Astrocyte of the hippocampus (primary cell): ENCODE results near the gene GDAP2.
"Not testable (repeated sequence)": the region's sequence is repeated elsewhere in the genome, so short reads cannot be mapped to it uniquely, and the experiment has no call there.

Experiments
- DNase-seq: peaks from one replicate; pipeline ENCODE4 v3.0.0; 2011; ENCODE audit warnings: low read depth, low spot score

Gene GDAP2

DNA sequence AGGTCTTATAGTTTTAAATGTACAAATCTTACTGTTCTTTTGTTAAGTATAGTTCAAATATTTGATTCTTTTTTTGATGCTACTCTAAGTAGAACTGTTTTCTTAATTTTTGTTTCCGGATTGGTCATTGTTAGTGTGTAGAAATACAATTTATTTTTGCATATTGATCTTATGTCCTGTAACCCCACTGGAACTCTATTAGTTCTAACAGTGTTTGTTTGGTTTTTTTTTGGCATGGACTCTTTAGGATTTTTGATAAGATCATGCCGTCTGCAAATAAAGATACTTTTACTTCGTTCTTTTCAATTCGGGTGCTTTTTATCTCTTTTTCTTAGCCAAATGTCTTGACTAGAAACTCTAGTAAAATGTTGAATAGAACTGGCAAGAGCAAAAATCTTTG is 26.5 kb downstream of the GDAP2 start:
- DNase-seq, result no peak

GRCh38 chr1:117899801-117900200 is 29.6 kb downstream of the GDAP2 start:
- no peak for DNase-seq

- DNase-seq, result peak; percentile 63
Observed at GRCh38 chr1:117897551-117897950, 31.9 kb downstream of the GDAP2 start.

DNA sequence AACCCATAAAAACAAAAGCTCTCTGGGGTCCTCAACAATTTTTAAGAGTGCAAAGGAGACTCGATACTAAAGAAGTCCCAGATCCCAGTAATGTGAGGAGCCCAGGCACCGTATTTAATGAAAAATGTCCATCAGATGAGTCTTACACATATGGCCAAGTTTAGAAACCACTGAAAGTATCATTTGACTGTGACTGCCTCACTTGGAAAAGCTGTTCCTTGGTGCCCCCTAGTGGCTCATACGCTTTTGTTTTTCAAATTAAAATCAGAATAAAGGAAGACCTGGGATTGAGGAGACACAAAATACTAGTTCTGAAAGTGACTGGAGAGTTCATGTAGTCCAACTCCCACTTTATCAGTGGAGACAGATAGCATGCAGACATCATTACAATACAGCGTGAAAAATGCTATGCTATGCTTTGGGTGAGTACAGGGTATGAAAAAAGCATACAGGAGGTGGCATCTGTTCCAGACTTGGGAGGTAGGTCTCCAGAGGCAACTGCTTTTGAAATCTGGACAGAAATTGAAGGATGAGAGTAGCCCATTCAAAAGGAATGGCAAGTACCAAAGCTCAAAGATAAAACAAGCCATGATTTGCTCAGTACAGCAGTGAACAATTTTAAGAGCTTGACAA is 33.8 kb downstream of the GDAP2 start:
- DNase-seq, result peak; percentile 87

DNA sequence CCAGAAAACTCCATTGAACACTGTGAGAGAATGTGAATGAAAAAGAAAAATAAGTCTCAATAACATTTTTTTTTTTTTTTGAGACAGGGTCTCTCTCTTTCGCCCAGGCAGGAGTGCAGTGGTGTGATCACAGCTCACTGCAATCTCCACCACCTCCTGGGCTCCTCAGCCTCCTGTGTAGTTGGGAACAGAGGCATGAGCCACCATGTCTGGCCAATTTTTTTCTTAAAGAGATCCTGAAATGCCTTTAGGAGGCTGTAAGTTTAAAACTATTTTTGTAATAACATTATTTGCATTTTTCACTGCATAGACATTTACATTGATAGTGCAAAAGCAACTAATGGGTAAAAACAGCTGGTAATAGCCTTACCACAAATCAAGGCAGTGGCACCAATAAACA is 35.3 kb downstream of the GDAP2 start:
- DNase-seq, result no peak

GRCh38 chr1:117892512-117892911 is 36.9 kb downstream of the GDAP2 start:
- DNase-seq, result no peak

- no peak for DNase-seq
Observed at GRCh38 chr1:117890452-117890851, 39.0 kb downstream of the GDAP2 start.

DNA sequence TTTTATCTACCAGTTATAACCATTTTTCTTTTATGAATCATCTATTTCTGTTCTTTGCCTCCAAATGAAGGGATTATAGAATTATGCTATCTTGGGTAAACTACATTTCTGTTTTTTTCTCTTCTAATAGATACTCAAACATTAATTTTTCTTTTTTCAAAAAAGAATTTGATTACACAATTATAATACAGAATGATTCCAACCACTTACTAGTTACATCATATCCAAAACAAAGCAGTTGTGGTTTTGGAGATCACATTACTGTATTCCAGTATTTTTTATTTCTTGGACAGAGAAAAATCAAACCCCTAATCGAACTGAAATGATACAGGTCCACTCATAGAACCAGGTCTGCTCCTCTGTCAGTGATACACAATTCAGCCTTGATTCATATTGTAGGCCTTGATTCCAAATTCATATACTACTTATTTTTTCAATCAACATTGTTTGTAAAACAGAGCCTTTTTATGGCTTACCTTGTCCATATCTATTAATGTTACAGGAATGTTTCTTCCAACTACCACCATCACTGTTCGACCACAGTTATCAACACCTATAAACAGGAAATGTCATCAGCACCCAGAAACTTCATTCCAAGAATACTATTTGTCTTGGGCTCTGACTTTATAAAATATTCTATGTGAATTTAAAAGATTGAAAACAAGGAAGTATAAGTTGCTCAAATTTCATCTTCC is 43.2 kb downstream of the GDAP2 start:
- DNase-seq, result peak; percentile 10

DNA sequence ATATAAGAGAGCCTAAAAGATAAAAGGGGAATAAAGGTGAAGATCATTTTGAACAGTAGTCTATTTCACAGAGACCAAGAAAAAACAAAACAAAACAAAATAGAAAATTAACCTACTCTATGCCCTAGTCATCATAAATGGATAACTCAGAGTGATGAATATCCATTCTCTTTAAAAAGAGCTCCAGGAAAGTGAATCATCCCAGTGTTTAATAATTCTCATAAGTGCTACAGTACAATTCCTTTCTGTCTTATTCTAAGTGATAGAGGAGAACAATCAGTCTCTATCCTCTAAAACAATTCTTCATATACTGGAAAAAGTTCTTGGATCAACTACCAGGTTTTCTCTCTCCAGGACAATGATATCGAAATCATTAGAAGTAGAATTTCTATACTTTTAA is 45.8 kb downstream of the GDAP2 start:
- no peak for DNase-seq

GRCh38 chr1:117879284-117879683 is 50.1 kb downstream of the GDAP2 start:
- DNase-seq, result no peak

DNA sequence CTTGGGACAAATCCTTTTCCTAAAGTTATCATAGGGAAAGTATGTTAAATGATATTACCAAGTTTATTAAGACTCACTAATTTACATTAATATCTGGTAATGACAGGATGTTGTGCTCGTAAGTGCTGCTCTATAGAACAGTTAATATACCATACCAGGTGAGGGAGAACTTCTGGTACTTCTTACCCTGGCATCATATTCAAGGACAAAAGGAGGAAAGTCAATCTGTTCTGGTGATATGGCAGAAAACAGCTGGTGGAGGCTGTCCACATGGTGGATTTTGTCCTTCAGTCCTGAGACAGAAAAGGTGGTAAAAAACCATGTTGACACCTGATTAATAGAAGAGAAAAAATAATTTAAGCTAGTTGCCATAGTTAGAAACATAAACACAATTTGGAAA is 51.6 kb downstream of the GDAP2 start:
- no peak for DNase-seq

DNA sequence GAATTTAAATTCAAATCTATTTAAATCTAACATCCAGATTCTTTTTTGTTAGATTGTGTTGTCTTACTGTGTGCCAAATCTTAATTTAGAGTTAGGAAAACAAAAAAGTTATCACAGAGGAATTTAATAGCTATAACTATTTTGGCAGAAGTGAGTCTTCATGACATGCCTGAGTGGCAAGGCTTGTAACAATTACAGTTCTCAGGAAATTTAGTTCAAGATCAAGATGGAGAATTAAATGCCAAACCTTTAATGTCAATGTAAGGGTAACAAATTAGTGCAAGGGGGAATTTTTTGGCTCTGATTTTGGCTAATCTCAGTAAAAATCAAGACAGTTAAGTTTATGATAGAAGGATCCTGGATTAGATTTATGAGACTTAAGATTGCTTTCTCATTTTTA is 58.4 kb downstream of the GDAP2 start:
- DNase-seq, result no peak

- DNase-seq, result no peak
Observed at GRCh38 chr1:117861694-117862093, 67.7 kb downstream of the GDAP2 start.

- no peak for DNase-seq
Observed at GRCh38 chr1:117860896-117861610, 68.4 kb downstream of the GDAP2 start.

DNA sequence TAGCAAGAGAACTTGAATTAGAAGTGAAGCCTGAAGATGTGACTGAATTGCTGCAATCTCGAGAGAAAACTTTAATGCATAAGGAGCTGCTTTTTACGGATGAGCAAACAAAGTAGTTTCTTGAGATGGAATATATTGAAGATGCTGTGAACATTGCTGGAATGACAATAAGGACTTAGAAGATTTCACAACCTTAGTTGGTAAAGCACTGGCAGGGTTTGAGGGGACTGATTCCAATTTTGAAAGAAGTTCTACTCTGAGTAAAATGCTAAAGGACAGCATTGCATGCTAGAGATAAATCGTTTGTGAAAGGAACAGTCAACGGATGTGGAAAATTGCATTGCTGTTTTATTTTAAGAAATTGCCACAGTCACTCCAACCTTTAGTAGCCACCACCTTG is 69.5 kb downstream of the GDAP2 start:
- DNase-seq, result no peak

- DNase-seq, result no peak
Observed at GRCh38 chr1:117857418-117857817, 72.0 kb downstream of the GDAP2 start.

DNA sequence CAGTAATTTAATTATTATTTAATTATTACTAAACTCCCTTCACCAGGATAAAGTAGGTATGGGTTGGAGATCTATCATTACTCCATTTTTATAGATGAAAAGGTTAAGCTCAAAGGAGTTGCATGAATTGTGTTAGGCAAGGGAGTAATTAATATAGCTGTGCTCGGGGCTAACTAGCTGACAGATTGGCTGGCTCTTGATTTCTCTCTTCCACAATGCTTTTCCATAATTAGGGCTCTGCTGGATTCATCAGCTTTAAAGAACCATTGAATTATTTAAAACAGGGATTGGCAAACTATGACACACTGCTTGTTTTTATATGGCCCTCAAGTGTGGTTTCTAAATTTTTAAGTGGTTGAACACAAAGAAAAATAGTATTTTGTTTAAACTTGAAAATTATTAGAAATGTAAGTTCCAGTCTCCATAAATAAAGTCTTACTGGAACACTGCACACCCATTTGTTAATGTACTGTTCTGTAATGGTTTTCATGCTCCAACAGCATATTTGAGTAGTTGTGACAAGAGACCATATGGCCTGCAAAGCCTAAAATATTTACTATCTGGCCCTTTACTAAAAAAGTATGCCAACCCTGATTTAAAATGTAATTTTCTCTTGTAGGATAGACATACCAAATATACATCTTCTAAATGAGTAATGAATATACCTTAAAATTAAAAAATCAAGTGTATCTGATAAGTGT is 76.4 kb downstream of the GDAP2 start:
- DNase-seq, result no peak

GRCh38 chr1:117851687-117852086 is 77.7 kb downstream of the GDAP2 start:
- DNase-seq, result no peak

DNA sequence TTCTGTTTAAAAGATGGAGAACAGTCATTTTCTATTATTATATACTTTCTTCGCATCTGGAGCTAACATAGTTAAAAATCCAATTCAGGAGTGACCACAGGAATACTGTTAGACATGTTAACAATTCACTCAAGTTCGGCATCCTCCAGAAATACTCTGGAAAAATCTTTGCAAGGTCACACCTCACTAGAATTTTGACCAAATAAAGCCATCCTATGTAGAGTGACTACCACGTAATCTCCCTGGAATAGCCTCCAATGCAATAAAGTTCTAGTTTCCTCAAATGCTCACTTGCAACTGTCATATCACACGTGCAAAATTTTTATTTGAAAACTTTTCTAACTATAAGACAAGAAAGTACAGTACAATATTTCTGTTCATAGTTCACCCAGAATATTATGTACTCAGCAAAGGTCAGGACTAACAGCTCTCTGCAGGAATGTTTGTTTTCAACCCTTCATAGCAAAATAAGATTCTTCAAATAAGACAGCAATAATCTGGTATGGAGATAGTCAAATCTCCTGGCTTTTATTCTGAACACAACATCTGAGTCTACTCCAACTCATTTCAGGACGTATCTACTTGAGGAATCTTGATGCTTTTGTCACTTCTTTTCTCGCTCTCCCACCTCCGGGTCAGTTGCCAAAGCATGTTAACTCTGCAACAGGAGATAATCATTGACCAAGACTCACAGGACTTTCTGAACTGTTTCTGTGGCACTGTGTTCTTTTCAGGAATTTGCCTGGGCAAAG is 82.6 kb downstream of the GDAP2 start:
- no peak for DNase-seq

- not testable (repeated sequence) for DNase-seq
Observed at GRCh38 chr1:117844478-117844877, 84.9 kb downstream of the GDAP2 start.

DNA sequence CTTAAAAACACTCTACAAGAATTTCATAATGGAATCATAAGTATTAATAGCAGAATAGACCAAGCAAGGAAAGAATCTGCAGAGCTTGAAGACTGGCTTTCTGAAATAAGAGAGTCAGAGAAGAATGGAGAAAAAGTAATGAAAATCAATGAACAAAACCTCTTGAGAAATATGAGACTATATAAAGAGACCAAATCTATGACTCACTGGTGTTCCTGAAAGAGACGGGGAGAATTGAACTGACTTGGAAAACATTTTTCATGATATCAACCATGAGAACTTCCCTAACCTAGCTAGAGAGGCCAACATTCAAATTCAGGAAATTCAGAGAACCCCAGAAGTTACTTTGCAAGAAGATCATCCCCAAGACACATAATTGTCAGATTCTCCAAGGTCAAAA is 85.6 kb downstream of the GDAP2 start:
- no peak for DNase-seq
